ENCODE data around the gene HOXB5.

DNA sequence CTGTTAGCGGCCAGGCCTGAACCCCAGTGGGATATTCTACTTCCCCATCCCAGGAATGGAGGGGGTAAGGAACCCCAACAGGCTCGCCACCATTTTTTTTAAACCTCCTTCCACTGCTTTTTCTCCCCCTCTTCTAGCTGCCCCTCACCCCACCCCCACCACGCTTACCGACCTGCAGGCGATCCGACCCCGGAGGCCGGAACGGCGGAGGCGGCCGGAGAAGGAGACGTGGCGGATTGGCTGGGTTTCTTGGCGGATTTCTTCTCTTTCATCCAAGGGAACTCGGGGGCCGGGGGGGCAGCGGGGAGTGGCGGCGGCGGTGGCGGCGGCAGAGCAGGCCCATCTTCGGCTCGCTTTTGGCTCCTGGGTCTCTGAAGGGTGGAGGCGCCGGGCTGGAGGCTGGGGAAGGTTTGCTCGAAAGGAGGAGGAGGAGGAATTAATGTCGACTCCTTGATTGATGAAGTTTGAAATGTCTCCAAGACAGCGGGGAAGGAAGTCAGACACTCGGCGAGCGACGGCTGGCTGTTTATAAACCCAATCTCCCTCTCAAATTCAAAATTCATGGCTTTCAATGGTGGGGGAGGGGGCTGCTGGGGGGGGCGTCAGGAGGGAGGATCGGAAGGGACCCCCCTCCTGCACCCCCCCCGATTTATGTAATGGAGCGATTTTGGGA lies 49.1 kb downstream of the HOXB5 start:
- TF ChIP-seq, protein P1, sequence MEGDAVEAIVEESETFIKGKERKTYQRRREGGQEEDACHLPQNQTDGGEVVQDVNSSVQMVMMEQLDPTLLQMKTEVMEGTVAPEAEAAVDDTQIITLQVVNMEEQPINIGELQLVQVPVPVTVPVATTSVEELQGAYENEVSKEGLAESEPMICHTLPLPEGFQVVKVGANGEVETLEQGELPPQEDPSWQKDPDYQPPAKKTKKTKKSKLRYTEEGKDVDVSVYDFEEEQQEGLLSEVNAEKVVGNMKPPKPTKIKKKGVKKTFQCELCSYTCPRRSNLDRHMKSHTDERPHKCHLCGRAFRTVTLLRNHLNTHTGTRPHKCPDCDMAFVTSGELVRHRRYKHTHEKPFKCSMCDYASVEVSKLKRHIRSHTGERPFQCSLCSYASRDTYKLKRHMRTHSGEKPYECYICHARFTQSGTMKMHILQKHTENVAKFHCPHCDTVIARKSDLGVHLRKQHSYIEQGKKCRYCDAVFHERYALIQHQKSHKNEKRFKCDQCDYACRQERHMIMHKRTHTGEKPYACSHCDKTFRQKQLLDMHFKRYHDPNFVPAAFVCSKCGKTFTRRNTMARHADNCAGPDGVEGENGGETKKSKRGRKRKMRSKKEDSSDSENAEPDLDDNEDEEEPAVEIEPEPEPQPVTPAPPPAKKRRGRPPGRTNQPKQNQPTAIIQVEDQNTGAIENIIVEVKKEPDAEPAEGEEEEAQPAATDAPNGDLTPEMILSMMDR (IDR thresholded peaks at IDR 0.05; ENCODE audit: low read depth, low read length), result no peak
- no peak for TF ChIP-seq POLR2A (IDR thresholded peaks at IDR 0.05; ENCODE audit: extremely low read depth, insufficient read length)
- TF ChIP-seq, protein P2, sequence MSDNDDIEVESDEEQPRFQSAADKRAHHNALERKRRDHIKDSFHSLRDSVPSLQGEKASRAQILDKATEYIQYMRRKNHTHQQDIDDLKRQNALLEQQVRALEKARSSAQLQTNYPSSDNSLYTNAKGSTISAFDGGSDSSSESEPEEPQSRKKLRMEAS (IDR thresholded peaks at IDR 0.05; ENCODE audit: low read depth, low read length), result no peak
- TF ChIP-seq MYC (IDR thresholded peaks at IDR 0.05; ENCODE audit: low read depth, low read length), result no peak

Measured in NB4 (cell line).